NCI-H526 (cell line): Measurements from ENCODE around the gene PRLH.
"Not testable (repeated sequence)": the region's sequence is repeated elsewhere in the genome, so short reads cannot be mapped to it uniquely, and the experiment has no call there.

Source experiments
- DNase-seq, 2 experiments: peaks; one replicate each; lab custom pipeline; 2025; lab: John Stamatoyannopoulos, UW

Gene PRLH

DNA sequence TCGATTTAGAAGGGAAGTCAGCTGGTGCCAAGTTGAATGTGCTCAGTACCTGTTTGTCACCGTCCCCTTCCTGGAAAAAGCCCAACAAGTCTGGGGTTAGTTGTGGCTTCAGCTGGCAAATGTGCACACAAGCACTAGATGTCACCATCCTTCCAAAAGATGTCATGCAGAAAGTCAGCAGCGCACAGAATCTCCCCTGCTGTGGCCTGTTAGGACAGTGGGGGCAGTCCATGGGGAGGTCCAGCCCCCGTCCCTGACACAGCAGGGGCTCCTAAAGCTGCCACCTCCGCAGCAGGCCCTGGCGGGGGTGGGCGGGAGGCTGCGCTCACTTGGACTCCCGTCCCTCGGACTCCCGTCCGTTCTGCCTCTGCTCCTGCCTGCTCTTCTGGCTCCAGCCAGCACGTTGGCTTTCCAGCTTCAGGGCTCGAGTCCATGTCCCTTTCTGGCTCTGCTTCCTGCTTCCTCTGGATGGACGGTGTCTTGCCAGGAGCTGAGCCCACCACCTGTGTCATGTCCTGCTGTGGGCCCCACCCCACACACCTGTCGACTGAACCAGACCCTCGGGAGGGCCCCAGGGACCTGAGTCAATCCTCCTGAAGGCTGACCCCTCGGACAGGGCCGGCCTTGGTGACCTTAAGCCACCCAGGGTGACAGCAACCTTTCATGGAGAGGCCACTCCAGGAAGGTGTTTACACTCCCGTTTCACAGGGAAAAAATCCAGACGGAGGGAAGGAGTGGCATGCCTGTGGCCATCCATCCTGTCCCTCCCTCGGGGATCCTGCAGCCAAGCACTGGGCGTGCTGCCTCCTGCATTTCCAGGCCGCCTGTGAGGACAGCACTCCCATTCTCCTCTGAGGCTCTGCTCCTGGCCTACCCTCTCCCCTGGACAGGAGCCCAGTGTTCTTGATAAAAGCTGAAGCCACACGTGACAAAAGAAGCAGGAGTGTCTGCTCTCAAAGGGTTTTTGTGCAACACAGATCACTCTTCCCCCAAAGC, 15.7 kb downstream of the PRLH start:
- peak in 1 of 2 experiments; percentile 33 for DNase-seq

GRCh38 chr2:237583385-237584295, 17.3 kb downstream of the PRLH start:
- no peak for DNase-seq

DNA sequence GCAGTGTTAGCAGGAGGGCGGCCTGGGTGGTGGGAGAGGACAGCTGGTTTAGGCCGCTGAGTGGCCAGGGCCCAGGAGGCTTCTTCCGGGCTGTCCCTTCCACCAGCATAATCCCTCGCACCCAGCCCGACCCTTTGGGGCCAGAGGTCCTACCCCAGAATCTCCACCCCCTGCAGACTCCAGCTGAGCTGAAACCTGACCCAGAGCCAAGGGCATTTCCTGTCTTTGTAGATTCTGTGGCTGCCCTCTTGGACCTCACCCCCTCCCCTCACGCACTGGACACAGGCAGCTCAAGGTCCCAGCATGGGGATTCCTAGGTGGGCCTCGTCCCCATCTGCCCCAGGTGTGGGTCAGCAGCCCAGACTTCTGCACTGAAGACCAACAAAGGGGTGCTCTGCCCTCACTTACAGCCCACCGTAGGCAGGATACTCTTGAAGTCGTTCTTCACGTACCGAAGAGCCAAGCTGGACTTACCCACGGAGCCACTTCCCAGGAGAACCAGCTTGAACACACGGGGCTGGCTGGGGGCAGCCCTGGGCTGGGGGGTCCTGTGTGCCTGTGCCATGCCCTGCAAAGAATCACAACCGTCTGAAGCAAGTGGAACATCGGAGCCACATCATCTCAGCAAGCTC, 19.3 kb downstream of the PRLH start:
- no peak for DNase-seq

- DNase-seq: no peak
These were observed 21.8 kb downstream of the PRLH start for GRCh38 chr2:237588044-237588696.

DNA sequence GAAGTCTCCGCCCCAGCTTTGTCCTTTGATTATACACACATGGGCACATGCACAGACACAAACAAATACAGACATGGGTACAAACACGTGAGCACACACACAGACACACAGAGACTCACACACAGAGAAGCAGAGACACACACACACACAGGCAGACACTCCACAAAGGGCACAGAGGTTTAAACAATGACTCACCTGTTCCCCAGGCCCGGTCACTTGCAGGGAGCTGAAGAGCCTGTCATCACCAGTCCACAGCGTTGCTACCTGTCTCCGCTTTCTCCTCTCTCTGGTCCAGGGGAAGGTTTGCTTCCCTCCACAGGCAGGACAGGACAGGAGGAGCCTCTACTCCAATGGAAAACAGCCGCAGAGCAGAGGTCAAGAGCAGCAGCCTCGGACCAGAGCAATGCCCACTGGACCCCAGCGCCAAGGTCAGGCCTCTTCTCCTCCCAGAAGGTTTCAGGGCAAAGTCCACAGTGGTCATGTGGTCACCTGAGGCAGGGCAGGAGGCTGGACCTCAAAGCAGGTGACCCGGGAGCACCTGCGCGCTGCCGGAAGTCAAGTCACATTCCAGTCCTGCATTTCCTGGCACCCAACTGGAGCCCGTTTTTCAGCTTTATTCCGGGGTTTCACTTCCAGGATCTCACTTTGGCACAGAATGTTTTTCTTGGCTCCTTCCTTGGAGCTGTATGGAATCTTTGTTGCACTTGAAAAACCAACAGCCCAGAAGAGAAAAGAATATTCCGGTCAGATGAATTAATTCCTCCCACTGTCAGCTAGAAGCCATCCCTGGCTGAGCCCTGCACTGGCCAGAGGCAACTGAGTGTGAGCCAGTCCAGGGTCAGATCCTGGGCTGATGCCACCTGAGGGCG, 24.1 kb downstream of the PRLH start, which contains the start of gene RAB17:
RAB17 (minus strand) TSS at position 463 of the 869 bp plus-strand sequence. CDS start 4,580 bp downstream, outside the sequence.
- peak; percentile 70 to 85 for DNase-seq

- DNase-seq: no peak
These were observed 24.9 kb downstream of the PRLH start for GRCh38 chr2:237591141-237591881.

DNA sequence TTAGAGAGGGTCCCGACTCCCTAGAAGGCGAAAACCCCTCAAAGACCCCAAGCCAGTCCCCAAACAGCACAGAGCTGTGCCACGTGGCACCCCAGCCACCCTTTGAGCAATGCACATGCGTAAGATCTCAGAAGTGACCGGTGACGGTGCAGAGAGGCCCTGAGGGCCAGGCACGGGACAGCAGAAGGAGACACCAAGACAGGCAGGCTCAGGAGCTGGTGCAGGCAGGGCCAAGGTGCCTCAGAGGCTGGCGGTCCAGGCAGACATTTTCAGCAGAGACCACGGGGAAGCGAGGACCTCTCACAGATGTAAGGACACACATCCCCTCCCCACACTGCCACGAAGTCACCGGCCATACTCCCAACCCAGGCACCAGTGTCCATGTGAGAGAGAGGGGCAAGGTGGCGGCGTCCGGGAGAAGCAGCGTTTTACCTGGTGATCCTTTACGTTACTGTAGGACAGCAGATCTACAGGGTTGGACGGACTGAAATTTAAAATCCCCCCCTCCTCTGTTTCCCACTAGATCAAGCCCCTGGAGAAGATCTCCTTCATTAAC, 26.1 kb downstream of the PRLH start:
- no peak for DNase-seq

GRCh38 chr2:237593036-237593435, 26.7 kb downstream of the PRLH start:
- no peak for DNase-seq

- DNase-seq: peak in 1 of 2 experiments; percentile 42
These were observed 27.4 kb downstream of the PRLH start for GRCh38 chr2:237593596-237594320.

- DNase-seq: no peak
These were observed 28.1 kb downstream of the PRLH start for GRCh38 chr2:237594514-237594871.

DNA sequence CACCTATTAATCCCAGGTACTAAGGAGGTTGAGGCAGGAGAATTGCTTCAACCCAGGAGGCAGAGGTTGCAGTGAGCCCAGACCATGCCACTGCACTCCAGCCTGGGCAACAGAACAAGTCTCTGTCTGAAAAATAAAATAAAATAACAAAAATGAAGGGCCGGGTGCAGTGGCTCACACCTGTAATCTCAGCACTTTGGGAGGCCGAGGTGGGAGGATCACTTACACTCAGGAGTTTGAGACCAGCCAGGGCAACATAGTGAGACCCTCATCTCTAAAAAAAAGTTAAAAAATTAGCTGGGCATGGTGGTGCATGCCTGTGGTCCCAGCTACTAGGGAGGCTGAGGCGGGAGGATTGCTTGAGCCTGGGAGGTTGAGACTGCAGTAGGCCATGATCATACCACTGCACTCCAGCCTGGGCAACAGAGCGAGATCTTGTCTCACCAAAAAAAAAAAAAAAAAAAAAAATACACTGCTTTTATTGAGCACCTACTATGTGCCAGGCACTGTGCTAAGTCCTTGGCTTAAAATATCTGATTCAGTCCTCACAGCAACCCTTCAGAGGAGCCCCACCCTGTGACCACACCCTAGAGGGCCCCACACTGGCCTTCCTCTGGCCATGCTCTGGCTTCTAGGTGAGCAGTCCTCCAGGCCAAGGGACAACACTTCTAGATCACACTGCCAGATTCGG, 29.6 kb downstream of the PRLH start:
- DNase-seq: not testable (repeated sequence)

GRCh38 chr2:237596520-237597195, 30.3 kb downstream of the PRLH start:
- no peak for DNase-seq

GRCh38 chr2:237597196-237598145, 31.1 kb downstream of the PRLH start:
- DNase-seq: no peak

DNA sequence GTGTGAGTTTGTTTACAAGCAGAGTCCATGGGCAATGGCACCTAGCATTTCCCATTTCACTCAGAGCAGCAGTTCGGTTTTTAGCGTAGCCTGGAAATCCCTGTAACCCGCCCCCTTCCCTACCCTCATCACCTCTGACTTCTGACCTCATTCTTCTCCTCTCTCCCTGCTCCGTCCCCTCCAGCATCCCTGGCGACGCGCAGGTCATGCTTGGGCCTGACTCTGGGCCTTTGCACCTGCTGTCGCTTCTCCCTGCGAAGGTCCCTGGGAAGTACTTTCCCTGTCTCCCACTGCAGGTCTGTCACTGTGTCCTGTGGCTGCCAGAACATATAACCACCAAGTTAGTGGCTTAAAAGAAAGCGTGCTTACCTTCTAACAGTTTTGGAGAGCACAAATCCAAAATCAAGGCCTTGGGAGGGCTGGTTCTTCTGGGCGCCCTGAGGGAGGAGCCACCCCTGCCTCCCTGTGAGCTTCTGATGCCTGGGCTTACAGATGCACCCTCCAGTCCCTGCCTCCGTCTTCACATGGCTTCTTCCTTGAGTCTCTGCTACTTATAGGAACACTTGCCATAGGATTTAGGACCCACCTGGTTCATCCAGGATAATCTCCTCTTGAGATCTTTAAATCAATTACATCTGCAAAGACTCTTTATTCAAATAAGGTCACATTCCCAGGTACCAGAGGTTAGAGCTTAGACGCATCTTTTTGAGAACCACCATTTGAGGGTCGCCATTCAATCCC, 32.3 kb downstream of the PRLH start:
- no peak for DNase-seq

- no peak for DNase-seq
These were observed 33.2 kb downstream of the PRLH start for GRCh38 chr2:237599465-237600110.
